ENCODE data around the gene LUZP2.

The LUZP2 gene

GRCh38 chr11:25119416-25119815, 622.6 kb downstream of the LUZP2 start:
- Mint-ChIP-seq H3K4me3 (no peak overlapping the region), H3K4me1 (no peaks in the 10 kb centered on the region), H3K9me3 (no peaks in the 10 kb centered on the region), H3K36me3 (ENCODE audit: low read depth) (no peaks in the 10 kb centered on the region), H3K27ac (no peak overlapping the region), H3K27me3 (ENCODE audit: low read depth) (no peaks in the 10 kb centered on the region)
- TF ChIP-seq CTCF (IDR thresholded peaks at IDR 0.05; ENCODE audit: unreplicated experiment in 3 of 3) = no peak
